ENCODE results near the gene PBRM1.

The PBRM1 gene

DNA sequence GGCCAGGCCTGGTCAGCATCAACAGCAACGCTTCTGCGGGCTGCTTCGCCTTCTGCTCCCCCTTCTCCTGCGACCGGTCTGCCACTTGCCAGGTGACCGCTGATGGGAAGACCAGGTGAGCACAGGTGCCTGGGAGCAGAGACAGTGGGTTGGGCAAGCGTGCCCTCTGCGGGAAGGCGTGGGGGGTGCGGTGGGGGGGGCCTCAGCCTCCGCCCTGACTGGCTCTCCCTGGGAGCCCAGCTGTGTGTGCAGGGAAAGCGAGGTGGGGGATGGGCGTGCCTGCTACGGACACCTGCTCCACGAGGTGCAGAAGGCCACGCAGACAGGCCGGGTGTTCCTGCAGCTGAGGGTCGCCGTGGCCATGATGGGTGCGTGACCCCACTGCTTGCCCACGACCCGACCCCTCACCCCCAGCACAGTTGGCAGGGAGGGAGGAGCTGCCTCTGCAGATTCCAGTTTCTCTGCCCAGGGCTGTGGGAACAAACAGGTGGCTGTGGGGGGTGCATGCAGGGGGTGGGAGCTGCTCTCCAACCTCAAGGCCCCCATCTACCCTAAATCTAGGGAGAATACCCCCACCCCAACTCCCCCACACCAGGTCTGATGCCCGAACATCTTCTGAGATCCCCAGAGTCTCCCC is 181.8 kb downstream of the PBRM1 start:
- DNase-seq = no peak

DNA sequence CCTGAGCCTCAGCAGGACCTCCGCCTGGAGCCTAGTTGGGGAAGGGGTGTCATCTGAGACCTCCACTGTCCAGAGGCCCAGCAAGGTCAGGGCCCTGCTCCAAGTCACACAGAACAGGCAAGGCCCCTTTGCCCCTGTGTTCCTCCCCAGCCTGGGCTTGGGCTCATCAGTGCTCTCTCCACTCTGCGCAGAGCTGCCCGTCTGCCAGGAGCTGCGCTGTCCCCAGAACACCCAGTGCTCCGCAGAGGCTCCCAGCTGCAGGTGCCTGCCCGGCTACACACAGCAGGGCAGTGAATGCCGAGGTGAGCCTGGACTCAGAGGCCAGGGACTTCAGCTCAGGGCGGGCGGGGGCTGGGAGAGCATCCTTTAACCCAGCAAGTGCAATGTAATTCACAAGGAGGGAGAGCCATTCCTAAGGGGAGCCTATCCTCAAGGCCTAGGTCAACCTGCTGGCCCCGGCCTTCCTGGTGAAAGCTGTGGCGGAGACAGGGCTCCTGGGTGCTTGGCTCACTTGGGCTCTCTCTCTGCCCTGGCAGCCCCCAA is 182.8 kb downstream of the PBRM1 start:
- no peak for DNase-seq

DNA sequence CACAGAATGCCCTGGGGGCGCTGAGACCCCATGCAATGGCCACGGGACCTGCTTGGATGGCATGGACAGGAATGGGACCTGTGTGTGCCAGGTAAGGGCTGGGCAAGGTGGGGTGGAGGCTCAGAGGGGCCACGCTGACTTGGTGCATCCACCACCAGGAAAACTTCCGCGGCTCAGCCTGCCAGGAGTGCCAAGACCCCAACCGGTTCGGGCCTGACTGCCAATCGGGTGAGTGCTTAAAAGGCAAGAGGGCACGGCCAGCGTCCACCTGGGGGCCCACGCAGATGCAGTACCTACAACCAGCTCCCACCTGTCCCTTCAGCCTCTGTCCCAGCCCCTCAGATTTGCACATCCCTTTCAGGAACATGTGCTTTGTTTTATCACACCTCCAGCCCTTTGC is 183.7 kb downstream of the PBRM1 start:
- DNase-seq = no peak

DNA sequence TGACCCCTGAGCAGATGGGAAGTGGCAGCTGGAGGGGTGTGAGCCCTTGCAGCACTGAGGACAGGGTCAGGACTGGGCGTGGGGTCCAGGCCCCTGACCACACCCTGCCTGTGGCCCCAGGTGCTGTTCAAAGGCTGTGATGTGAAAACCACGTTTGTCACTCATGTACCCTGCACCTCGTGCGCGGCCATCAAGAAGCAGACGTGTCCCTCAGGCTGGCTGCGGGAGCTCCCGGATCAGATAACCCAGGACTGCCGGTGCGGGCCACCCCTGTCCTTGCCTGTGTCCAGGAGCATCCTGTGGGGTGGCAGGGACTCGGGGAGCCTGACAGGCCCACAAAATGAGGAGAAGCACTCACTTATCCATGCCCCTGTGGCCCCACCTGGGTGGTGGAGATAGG is 184.7 kb downstream of the PBRM1 start:
- no peak for DNase-seq

DNA sequence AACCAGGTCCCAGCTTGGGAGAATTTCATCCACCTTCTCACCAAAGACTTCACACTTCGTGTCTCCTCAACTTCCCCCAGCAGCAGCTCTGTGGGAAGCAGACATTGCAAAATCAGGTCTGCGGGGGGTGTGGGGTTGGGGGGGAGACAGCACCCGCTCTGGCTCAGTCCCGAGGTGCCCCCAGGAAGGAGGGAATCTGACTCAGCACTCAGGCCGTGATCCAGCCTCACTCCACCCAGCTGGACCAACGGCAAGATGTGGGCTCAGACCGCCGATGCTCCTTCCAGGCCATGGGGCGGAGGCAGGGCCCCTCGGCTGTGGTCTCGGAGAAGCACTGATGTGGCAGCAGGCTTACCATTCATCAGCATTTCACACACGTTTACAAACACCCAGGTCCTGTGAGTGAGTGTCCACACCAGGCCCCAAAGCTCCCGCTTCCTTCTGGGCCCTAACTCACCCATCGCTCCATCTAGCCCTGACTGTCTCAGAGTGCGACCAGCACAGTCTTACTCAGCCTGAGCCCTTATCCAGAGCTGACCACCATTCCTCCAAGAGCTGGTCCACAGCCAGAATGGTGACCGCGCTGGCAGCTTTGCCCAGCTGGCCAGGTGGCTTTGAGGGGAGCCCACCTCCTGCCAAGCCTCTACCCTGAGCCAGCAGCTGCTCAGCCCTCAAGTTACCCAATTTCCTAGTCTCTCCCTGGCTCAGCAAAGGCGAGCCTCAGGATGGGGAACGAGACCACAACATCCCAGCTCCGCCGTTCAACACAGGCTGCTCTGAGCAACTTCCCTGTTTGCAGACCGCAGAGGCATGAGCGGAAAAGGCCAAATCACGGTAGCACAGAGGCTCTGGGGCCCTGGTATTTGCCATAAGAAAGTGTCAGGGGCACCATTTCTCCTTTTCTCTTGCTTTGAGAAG is 187.3 kb downstream of the PBRM1 start:
- DNase-seq = peak; percentile 95

DNA sequence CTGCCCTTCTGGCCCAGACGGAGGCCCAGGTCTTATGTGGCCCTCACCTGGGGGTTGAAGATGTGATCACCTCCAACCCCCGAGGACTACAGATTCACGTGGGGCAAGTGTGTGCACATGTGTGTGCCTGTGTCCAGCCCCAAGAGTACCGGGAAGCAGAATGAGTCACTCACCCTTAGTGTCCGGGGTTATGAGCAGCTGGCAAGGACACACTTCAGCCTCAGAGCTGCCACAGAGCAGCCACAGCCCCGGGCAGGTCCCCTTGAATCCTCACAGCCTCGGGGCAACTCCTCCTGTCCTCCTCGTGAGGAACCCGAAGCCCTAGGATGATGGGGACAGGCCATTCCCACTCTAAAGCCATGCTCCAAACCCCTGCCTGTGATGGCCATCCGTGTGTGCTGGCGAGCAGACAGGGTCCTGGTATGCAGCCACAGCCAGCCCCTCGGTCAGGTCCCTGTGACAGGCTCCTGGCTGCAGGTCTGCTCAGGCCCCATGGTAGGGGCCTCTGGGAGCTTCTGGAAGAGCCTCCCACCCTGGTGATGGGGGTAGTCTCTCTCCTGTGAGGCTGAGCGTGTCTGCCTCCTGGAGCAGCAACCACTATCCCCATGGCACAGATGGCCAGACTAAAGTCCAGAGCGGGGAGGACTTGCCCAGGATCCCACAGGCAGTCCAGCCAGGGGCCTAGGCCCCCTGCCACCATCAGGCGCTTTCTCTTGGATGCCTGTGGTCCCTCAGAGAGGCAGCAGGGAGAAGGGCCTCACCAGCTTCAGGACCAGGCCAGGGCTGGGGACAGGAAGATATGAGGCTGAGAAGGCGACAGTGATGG is 189.7 kb downstream of the PBRM1 start:
- peak; percentile 76 for DNase-seq
